GM18951 (cell line): ENCODE results near the gene ZGLP1.
"Not testable (repeated sequence)": the region's sequence is repeated elsewhere in the genome, so short reads cannot be mapped to it uniquely, and the experiment has no call there.

Source experiments
- POLR2A ChIP-seq: IDR thresholded peaks from 4 replicates; pipeline ENCODE4 v1.6.1; 2011; ENCODE audit warnings: mild to moderate bottlenecking; ENCODE audit not compliant: insufficient read length, insufficient read depth; ENCODE audit errors: extremely low read depth
- in situ Hi-C: fragments of 300-500 bp; cut with MboI; formaldehyde crosslinking; loops from one replicate; pipeline ENCODE4 v1.12.0; 2022; ENCODE audit warnings: low sequenced_read_pairs, mixed read lengths, inconsistent platforms; ENCODE audit not compliant: unreplicated experiment

Gene ZGLP1

GRCh38 chr19:10309423-10309822 lies at the start of gene ZGLP1:
ZGLP1 (minus strand) TSS chr19:10309815.
- TF ChIP-seq POLR2A: no peak
- in situ Hi-C loops: no loop called here

GRCh38 chr19:10356431-10356830 lies 46.8 kb upstream of the ZGLP1 start:
- in situ Hi-C loops: no loop called here
- no peak for TF ChIP-seq POLR2A

DNA sequence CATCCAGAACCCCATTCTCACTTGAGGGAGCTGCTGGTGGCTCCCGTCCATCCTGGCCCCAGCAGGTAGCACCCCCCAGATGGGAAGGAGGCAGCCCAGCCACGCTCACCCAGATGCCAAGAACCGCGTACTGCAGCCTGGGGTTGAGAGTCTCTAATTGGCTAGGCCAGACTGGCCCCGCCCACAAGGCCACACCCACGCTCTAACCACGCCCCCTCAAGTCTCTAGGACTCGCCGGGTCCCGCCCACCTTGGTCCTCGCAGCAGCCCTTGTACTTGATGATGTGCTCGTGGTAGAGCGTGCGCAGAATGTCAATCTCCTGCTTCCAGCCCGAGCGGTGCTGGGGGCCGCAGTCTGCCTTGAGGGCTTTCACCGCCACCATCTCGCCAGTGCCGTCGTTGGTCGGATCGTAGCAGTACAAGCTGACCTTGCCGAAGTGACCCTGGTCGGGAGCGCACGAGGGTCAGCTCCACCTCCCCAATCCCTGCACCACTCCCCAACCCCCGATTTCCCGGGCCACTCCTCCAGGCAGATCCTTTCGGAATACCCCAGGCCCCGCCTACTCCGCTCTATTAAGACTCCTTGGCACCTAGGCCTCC lies 44.3 kb upstream of the ZGLP1 start:
- in situ Hi-C loops: no loop called here
- TF ChIP-seq POLR2A: no peak

DNA sequence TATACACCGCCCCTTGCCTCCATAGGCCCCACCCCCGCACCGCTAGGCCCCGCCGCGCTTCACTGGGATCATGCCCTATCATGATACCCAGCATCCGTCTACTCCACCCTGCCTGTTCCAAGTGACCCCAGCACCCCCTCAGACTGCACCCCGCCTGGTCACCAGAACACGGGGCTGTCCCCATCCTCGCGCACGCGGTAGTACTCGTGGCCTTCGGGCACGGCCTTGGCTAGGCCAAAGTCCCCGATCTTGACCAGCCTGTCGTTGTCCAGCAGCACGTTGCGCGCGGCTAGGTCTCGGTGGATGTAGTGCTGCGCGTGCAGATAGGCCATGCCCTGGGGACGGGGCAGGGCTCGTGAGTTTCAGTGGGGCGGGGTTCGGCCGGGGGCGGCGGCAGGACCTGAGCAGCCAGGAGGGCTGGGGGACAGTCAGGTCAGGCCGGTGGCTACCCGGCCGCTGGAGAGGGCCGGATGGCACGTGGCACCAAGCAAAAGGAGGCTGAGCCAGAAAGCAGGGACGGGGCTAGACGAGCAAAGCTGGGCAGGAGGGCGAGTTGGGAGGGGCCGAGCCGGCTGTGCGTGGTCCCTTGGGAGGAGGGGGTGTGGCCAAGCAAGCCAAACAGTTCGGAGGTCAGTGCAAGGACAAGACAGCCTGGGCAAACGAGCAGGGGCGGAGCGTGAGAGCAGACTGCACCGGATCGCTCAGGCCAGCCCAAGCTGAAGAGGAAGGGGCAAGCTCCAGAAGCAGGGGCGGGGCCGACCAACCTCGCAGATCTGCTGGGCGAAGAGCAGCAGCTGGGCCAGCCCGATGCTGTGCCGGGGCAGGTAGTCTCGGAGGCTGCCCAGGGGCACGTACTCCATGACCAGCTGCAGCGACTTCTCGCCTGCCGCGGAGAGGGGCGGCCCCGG lies 43.4 kb upstream of the ZGLP1 start:
- no peak for TF ChIP-seq POLR2A
- in situ Hi-C loops: no loop called here

GRCh38 chr19:10346509-10346908 lies 36.9 kb upstream of the ZGLP1 start:
- in situ Hi-C loops: no loop called here
- TF ChIP-seq POLR2A: no peak

GRCh38 chr19:10344780-10345179 lies 35.2 kb upstream of the ZGLP1 start:
- TF ChIP-seq POLR2A: no peak

DNA sequence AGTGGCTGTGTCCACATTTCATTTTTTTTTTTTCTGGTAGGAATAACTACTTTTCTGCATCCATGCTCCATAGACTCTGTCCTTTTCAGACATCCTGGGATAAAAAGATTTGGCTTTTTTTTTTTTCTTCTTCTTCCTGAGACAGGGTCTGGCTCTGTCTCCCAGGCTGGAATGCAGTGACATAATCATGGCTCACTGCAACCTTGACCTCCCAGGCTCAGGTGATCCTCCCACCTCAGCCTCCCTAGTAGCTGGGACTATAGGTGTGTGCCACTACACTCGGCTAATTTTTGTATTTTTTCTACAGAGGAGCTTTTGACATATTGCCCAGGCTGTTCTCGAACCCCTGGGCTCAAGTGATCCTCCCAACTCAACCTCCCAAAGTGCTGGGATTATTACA lies 33.9 kb upstream of the ZGLP1 start:
- in situ Hi-C loops: no loop called here
- no peak for TF ChIP-seq POLR2A

More at GRCh38 chr19:10344780-10345179, 35.2 kb upstream of the ZGLP1 start:
- in situ Hi-C loops: no loop called here

DNA sequence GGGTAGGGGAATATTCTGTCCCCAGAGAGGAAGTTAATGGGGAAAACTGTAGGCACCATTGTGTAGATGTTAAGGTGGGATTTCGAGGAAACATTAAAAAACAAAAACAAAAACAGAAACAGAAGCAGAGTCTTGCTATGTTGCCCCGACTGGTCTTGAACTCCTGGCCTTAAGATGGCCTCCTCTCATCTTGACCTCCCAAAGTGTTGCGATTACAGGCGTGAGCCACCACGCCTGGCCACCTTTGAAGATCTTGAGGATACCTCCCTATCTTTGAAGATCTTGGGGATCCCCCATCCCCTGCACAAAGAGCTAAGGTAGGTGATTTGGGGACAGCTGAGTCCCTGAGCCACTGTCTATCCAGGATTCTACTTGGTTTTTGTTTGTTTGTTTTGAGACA lies 30.4 kb upstream of the ZGLP1 start:
- in situ Hi-C loops: no loop called here
- TF ChIP-seq POLR2A: no peak

- TF ChIP-seq POLR2A: peak; percentile 85
- in situ Hi-C loops: no loop called here
Measured at GRCh38 chr19:10339380-10339960, 29.9 kb upstream of the ZGLP1 start, which contains the start of gene ICAM3. ICAM3 (minus strand) TSS chr19:10339624; CDS start chr19:10339614, 10 bp downstream.

GRCh38 chr19:10338940-10339339 lies 29.3 kb upstream of the ZGLP1 start:
- no peak for TF ChIP-seq POLR2A
- in situ Hi-C loops: no loop called here

GRCh38 chr19:10336725-10337124 lies 27.1 kb upstream of the ZGLP1 start:
- in situ Hi-C loops: not testable (repeated sequence)

DNA sequence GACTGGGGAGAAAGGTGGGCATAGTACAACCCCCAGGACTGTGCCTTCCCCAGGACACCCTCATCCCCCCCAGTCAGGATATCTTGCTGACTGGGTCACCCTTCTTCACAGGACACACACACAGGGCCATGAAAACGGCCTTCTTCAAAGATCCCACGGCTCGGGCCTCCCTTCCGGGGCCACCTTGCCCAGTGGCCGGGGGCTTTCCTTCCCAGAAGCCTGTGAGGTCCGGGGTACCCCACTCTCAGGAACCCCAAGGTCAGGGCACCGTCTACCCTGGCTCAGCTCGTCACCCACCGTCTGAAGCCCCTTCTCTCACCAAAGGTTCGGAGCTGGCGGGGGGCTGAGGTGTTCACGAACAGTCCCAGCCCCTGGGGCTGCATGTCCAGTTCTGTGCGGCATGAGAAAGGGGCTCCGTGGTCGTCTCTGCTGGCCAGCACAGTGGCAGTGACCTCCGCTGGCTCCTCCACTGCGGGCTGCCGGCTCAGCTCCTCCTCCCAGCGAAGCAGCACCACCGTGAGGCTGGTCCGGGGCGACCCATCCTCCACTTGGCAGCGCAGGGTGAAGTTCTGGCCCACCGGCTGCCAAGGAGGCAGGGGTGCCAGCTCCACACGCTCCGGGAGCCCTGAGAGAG lies 25.9 kb upstream of the ZGLP1 start:
- in situ Hi-C loops: no loop called here

More for the DNA sequence above, 25.9 kb upstream of the ZGLP1 start:
- TF ChIP-seq POLR2A: no peak
